ENCODE data around the gene SYTL2. TPM values are rescaled to one million over a fixed set of nuclear protein-coding genes. Genes with fewer than 3 reads are reported as not detected.

The SYTL2 gene
- total RNA-seq, 4 donors from 2014 or later = 140 to 1,280 (median 344) TPM

- TF ChIP-seq CTCF (IDR thresholded peaks at IDR 0.05) (no peak), POLR2AphosphoS5 (IDR thresholded peaks at IDR 0.05) (no peak), POLR2A (IDR thresholded peaks at IDR 0.05) (no peak), EP300 (IDR thresholded peaks at IDR 0.05; ENCODE audit: low read depth) (no peak)
- in situ Hi-C loops (cut with MboI; ENCODE audit: low pct_ligation_motif_present in 1 of 4, low pct_unique_long_range_greater_than_20kb in 1 of 4, low sequenced_read_pairs in 3 of 4) = no loop called here
- intact Hi-C loops (cut with DNase I; ENCODE audit: low total_unique reads) = no loop called here
These were observed 8.5 kb upstream of the SYTL2 start for GRCh38 chr11:85819441-85819840.

GRCh38 chr11:85815186-85815931, 4.4 kb upstream of the SYTL2 start:
- Histone ChIP-seq H3K4me3 (no peak overlapping the region), H3K9me3 (no peaks in the 10 kb centered on the region), H3K36me3 (no peaks in the 10 kb centered on the region), H3K27ac (peak overlapping the region in 2 of 4 donors; percentile 63 to 69), H3K4me1 (peaks cover 4 to 40% (median 12%) of the 10 kb centered on the region in 4 donors), H3K27me3 (no peaks in the 10 kb centered on the region)
- 69 to 73% methylated on average over 4 of the region's 4 CpGs for WGBS, 2 donors (ENCODE audit: low coverage in 1 of 2)
- DNase-seq = no peak
- in situ Hi-C loops (cut with MboI; ENCODE audit: low pct_ligation_motif_present in 1 of 4, low pct_unique_long_range_greater_than_20kb in 1 of 4, low sequenced_read_pairs in 3 of 4) = no loop called here
- TF ChIP-seq POLR2A (IDR thresholded peaks at IDR 0.05) (no peak), CTCF (IDR thresholded peaks at IDR 0.05) (no peak), EP300 (IDR thresholded peaks at IDR 0.05; ENCODE audit: low read depth) (no peak), POLR2AphosphoS5 (IDR thresholded peaks at IDR 0.05) (no peak)
- intact Hi-C loops (cut with DNase I; ENCODE audit: low total_unique reads) = no loop called here

More at GRCh38 chr11:85819441-85819840, 8.5 kb upstream of the SYTL2 start:
- Histone ChIP-seq H3K36me3 (no peaks in the 10 kb centered on the region), H3K4me1 (peaks cover 0 to 18% (median 9%) of the 10 kb centered on the region in 4 donors), H3K4me3 (no peak overlapping the region), H3K9me3 (no peaks in the 10 kb centered on the region), H3K27me3 (no peaks in the 10 kb centered on the region), H3K27ac (no peak overlapping the region)
- DNase-seq = no peak

GRCh38 chr11:85813721-85814120, 2.8 kb upstream of the SYTL2 start:
- H3K36me3 ChIP-seq = no peaks in the 10 kb centered on the region
- peaks cover 4 to 54% (median 17%) of the 10 kb centered on the region in 4 donors for H3K4me1 ChIP-seq
- WGBS, 2 donors (ENCODE audit: low coverage in 1 of 2) = 65 to 71% methylated on average over 6 to 9 of the region's 9 CpGs
- peak; percentile 75 for DNase-seq
- TF ChIP-seq CTCF (IDR thresholded peaks at IDR 0.05) = no peak
- TF ChIP-seq EP300 (IDR thresholded peaks at IDR 0.05; ENCODE audit: low read depth) = no peak
- peak in 1 of 3 donors; percentile 27 for TF ChIP-seq POLR2AphosphoS5 (IDR thresholded peaks at IDR 0.05)
- H3K4me3 ChIP-seq = no peak overlapping the region
- H3K27me3 ChIP-seq = no peaks in the 10 kb centered on the region
- H3K9me3 ChIP-seq = no peaks in the 10 kb centered on the region
- in situ Hi-C loops (cut with MboI; ENCODE audit: low pct_ligation_motif_present in 1 of 4, low pct_unique_long_range_greater_than_20kb in 1 of 4, low sequenced_read_pairs in 3 of 4) = no loop called here
- H3K27ac ChIP-seq = peak overlapping the region; percentile 56 to 69 (median 64)
- intact Hi-C loops (cut with DNase I; ENCODE audit: low total_unique reads) = no loop called here

- no peak for TF ChIP-seq POLR2A (IDR thresholded peaks at IDR 0.05)
- TF ChIP-seq EP300 (IDR thresholded peaks at IDR 0.05; ENCODE audit: low read depth) = no peak
- no peak for TF ChIP-seq POLR2AphosphoS5 (IDR thresholded peaks at IDR 0.05)
- TF ChIP-seq CTCF (IDR thresholded peaks at IDR 0.05) = no peak
These were observed 683 bp upstream of the SYTL2 start for GRCh38 chr11:85811624-85812023.

More at GRCh38 chr11:85811624-85812023, 683 bp upstream of the SYTL2 start:
- H3K4me3 ChIP-seq = peak overlapping the region in 3 of 4 donors; percentile 56 to 96 (median 60)
- no peaks in the 10 kb centered on the region for H3K27me3 ChIP-seq
- in situ Hi-C loops (cut with MboI; ENCODE audit: low pct_ligation_motif_present in 1 of 4, low pct_unique_long_range_greater_than_20kb in 1 of 4, low sequenced_read_pairs in 3 of 4) (no loop called here), intact Hi-C loops (cut with DNase I; ENCODE audit: low total_unique reads) (no loop called here)
- no peaks in the 10 kb centered on the region for H3K9me3 ChIP-seq
- DNase-seq = no peak
- no peaks in the 10 kb centered on the region for H3K36me3 ChIP-seq
- WGBS, 2 donors (ENCODE audit: low coverage in 1 of 2) = 72 to 80% methylated on average over 9 to 13 of the region's 13 CpGs
- H3K27ac ChIP-seq = peak overlapping the region; percentile 77 to 82 (median 81)
- peaks cover 4 to 64% (median 17%) of the 10 kb centered on the region in 4 donors for H3K4me1 ChIP-seq
